Suppressor macrophage treated with lipopolysaccharide for 1 hour (primary cell): Measurements from ENCODE around the gene P2RY8.
A peak's percentile ranks its signal among the peaks of the same experiment; 100 is the strongest.
"Not testable (repeated sequence)": the region's sequence is repeated elsewhere in the genome, so short reads cannot be mapped to it uniquely, and the experiment has no call there.

Experiments
- DNase-seq, 3 donors: peaks; one replicate each; pipeline ENCODE4 v3.0.0-alpha.2; 2020 to 2022

The P2RY8 gene

GRCh38 chrX:1463581-1463980 is 73.4 kb downstream of the P2RY8 start:
- DNase-seq: no peak

GRCh38 chrX:1462596-1463251 is 74.3 kb downstream of the P2RY8 start:
- DNase-seq: peak in 1 of 3 donors; percentile 38

- no peak for DNase-seq
Observed at GRCh38 chrX:1462110-1462509, 74.9 kb downstream of the P2RY8 start.

GRCh38 chrX:1455948-1456280 is 81.1 kb downstream of the P2RY8 start:
- DNase-seq: no peak

- peak; percentile 89 to 94 (median 92) for DNase-seq
Observed at GRCh38 chrX:1453951-1454785, 82.8 kb downstream of the P2RY8 start.

- DNase-seq: peak in 2 of 3 donors; percentile 75 to 86
Observed at GRCh38 chrX:1453395-1453783, 83.6 kb downstream of the P2RY8 start.

- DNase-seq: peak; percentile 99 to 100 (median 100)
Observed at GRCh38 chrX:1452516-1453394, 84.2 kb downstream of the P2RY8 start, which contains the start of gene ASMTL. Gene ASMTL, minus strand, starts transcription at chrX:1452909. Its CDS starts 69 bp downstream, at chrX:1452840.

GRCh38 chrX:1451661-1452515 is 85.1 kb downstream of the P2RY8 start:
- no peak for DNase-seq

- DNase-seq: no peak
Observed at GRCh38 chrX:1451251-1451660, 85.7 kb downstream of the P2RY8 start.

- no peak for DNase-seq
Observed at GRCh38 chrX:1450361-1451161, 86.4 kb downstream of the P2RY8 start.

GRCh38 chrX:1449823-1450149 is 87.2 kb downstream of the P2RY8 start:
- DNase-seq: no peak

- DNase-seq: no peak
Observed at GRCh38 chrX:1449036-1449822, 87.8 kb downstream of the P2RY8 start.

- DNase-seq: not testable (repeated sequence)
Observed at GRCh38 chrX:1448573-1449001, 88.4 kb downstream of the P2RY8 start.

GRCh38 chrX:1447969-1448572 is 88.9 kb downstream of the P2RY8 start:
- DNase-seq: not testable (repeated sequence)

- peak; percentile 14 to 30 (median 27) for DNase-seq
Observed at GRCh38 chrX:1446984-1447968, 89.7 kb downstream of the P2RY8 start.

GRCh38 chrX:1444561-1445500 is 92.2 kb downstream of the P2RY8 start:
- no peak for DNase-seq

- no peak for DNase-seq
Observed at GRCh38 chrX:1443496-1444075, 93.4 kb downstream of the P2RY8 start.
